IPS-NIHi11 (cell line): ENCODE data around the gene RAP1A.
"Not testable (repeated sequence)": the region's sequence is repeated elsewhere in the genome, so short reads cannot be mapped to it uniquely, and the experiment has no call there.

Experiments used
- DNase-seq: peaks from one replicate; pipeline ENCODE4 v3.0.0; 2012; ENCODE audit warnings: mixed read lengths, low spot score

Gene RAP1A

DNA sequence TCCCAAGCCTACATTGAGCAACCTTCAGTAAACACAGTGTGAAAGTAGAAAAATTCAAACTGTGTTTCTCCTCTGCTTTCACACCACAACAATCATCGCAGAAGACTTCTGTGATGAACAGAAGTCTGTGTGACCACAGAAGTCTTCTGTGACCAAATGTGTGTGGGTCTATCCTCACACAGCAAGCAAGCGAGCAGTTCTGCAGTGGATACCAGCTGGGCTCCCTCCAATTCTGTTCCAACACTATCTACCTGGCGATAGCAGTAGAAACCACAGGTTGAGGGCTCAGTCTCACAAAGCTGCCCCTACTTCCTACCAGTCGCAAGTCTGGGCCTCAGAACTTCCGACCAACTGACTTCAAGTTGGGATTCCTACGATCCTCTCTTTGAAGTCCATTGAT, 21.0 kb upstream of the RAP1A start:
- DNase-seq = no peak

DNA sequence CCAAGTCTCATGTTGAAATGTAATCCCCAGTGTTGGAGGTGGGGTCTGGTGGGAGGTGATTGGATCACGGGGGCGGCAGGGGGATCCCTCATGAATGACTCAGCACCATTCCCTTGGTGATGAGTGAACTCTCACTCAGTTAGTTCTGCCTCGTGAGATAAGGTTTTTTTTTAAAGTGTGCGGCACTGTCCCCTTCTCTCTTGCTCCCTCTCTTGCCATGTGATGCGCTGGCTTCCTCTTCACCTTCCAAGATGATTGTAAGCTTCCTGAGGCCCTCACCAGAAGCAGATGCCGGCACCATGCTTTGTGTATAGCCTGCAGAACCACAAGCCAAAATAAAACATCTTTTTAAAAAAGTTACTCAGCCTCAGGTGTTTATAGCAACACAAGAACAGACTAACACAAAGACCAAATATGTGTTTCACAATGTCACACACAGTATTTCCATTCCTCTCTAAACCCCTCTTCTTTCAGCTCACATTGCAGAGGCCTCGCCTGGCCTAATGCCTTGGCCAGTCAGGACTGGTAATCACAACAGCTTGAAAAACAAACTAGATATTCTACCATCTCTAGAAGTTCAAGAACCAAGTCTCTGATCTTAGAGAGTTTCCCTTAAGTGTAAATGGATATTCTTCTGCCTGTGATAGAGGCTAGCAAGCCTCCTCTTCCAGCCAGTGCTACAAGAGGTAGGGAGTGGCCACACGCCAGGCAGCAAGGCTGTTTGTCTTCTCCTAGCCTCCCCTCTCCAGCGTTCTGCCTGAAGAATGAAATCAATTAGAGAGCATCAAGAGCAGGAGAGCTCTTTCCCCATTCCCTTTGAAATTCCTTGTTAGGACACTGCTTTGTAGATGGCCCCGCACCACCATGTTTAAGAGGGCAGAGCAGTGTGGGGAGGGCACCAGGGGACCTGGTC, 19.6 kb upstream of the RAP1A start:
- no peak for DNase-seq

DNA sequence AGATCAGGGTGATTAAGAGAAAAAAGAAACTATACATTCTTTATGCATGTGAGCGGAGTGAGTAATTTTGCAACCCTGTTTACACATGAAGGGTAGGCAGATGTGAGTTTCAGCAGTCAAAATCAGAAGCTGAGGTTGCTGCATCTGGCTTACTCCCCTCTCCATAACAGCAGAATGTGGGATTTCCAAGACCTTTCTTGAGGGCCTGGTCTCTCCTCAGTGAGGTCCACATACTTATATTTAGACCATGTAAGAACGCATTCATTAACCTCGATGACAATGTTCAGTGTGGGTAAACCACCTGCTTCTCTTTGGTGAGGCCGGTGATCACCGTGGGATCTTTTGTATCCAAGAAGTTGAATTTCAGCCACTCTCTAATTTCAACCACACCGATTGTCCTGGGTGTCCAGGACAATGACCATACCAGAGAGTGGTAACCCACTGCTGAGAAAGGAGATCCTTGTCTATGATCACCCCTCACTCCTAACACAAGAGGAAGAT, 18.7 kb upstream of the RAP1A start:
- no peak for DNase-seq

DNA sequence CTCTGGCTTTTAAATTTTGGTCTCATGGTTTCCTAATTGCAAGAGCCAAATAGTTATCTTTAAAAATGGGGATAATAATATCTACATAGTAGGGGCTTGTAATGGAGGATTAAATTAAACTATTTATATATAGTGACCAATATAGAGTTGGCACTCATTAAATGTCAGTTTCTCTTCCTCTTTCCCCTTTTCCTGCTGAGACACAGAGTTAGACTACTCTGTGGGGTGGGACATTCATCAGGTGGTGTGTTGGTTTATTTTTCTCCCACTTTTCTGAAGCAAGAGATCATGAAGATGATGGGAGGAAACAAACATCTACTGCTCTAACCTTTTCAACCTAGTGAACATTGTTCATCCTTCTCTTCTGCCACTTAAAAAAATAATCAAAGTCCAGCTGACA, 17.3 kb upstream of the RAP1A start:
- no peak for DNase-seq

DNA sequence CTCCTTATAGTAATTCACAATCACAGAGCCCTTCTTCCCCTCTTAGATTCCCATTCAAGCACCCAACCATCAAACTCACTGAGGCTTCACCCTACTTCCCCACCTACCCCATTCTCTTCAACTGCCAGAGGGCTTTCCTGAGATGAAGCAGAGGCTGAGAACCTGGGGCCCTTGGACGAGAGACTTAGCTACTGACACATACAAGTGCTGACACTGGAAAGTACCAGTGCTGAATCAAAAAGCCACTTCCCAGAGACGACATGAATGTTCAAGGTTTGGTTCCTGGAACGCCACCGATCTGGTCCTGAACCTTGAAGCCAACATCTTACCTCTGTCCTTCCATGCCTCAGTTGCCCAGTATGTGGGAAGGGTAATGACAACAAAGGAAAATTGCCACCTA, 16.6 kb upstream of the RAP1A start:
- DNase-seq = no peak

DNA sequence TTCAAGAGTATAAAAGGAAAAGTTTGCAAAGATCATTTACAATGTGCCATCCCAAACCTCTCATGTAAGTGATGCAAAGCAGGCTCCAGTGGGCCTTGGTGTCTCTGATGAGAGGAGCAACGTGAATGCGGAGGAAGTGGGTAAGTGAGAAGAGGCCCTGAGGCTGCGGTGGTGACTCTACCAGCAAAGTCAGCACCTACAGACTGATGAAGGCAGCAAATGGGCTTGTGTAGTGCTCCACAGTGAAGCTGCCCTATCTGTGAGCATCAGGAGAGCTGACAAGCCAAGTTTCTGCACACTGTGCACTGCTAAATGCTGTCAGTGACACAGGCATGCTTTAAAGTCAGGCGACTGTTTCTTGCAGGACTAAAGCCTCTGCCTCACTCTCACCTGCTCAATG, 15.6 kb upstream of the RAP1A start:
- DNase-seq = no peak

DNA sequence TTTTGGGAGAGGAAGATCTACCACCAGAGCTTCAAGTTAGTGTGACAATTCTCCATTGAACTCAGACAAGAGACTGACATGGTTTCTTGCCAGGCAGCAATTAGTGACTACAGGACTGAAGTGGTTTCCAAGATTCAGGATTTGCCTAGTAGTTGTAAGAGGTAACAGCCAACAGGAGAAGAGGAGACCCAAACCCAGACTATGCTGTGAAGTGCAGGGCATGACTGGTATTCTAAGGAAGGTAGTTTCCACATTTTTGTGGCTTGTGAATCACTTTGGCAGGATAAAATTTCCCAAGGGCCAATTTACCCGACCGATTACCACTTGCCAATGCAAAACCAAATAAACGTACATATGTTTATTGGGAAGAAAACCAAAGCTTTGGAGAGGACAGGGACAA, 14.7 kb upstream of the RAP1A start:
- DNase-seq = no peak

DNA sequence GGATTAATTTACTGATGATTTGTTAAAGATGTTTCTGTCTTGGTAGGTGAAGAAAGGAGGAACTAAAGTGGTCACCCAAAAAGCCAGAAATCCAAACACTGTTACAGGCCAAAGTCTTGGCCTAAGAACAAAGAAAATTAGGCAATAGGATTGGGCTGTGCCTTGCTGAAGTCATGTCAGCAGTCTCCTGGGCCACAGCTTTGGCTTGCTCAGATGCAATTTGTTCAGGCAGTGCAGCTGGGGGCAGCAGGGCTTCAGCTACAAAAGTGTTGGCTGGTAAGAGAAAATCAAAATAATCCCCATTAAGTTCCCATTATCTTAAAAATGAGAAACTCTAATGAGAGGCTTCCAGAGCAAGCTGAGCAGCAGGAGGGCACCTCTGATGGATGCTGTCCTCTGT, 14.0 kb upstream of the RAP1A start:
- no peak for DNase-seq

DNA sequence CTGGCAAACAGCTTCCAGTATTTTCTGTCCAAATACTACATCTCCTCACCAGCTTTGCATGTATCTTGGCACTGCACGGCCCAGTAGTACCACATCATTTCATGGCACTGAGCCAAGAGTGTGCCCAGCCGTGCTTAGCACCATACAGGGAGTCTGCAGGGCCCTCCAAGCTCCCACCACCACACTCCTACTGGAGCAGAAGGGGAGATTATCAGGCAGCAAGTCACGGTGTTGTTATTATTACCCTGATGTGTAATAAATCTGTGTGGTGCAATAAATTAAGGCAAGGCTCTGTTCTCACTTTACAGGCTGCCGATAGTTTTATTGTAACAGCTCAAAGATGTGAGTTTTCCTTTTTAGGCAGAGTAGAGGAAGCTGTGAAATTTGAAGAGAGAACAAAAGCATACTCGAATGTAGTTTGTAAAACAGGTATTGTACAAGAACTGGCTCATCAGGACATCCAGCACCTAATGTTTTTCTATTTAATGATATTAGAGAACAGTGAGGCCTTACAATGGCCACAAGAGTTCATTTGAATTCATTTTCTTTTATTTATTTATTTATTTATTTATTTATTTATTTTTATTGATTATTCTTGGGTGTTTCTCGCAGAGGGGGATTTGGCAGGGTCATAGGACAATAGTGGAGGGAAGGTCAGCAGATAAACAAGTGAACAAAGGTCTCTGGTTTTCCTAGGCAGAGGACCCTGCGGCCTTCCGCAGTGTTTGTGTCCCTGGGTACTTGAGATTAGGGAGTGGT, 13.0 kb upstream of the RAP1A start:
- not testable (repeated sequence) for DNase-seq

DNA sequence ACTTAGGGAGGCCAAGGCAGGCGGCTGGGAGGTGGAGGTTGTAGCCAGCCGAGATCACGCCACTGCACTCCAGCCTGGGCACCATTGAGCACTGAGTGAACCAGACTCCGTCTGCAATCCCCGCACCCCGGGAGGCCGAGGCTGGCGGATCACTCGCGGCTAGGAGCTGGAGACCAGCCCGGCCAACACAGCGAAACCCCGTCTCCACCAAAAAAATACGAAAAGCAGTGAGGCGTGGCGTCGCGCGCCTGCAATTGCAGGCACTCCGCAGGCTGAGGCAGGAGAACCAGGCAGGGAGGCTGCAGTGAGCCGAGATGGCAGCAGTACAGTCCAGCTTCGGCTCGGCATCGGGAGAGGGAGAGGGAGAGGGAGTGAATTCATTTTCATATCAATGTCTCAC, 11.1 kb upstream of the RAP1A start:
- not testable (repeated sequence) for DNase-seq

DNA sequence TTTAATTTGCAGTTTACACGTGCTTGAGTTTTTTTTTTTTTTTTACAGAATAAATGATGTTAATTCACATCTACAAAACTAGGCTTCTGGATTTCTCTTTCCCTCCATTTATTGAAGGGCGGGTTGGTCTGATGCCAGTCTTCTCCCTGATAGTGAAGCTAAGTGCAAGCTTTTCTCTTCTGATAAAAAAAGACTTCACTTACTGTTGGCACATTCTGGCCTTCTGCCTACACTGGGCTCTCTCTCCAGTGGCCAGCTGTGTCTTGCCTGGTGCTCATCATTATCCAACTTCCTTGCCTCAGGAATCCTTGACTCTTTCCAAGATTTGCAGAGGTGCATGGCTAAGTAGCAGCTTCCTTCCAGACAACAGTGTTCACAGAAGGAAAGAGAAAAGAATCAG, 7.6 kb upstream of the RAP1A start:
- no peak for DNase-seq

DNA sequence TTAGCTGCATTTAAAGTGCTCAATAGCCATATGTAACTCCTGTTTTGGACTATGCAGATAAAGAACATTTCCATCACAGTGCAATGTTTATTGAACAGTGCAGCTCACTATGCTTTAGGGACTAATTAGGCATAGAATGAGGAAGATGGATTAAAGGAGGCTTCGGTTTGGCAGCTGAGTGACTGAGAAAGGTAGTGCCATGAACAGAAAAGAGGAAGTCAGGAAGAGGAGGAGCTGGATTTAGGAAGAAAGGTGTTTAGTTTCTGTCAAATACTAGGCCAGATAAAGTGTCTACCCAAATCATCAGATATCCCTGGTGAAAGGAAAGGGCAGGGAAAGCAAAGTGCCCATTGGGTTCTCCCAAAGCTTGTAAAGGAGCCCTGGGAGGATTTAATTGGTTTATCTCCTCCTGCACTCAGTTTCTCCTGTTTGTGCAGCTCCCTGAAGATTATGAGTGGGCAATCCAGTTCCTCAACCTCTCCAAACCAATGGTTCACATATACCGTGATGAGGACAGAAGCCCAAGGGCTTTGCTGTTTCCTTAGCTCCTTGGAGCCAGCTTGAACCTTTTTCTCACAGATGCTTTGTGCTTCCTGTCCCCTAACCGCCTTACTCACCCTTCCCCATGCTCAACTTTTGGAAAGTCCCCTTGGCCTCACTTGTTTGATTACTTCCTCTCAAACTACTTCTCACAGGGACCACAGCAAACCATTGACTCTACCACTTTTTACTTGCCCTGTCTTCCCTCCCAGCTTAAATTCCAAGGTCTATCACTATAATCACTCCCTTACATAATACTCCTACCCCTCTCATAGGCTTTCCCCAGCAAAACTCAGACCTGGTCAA, 3.5 kb upstream of the RAP1A start:
- DNase-seq = no peak

DNA sequence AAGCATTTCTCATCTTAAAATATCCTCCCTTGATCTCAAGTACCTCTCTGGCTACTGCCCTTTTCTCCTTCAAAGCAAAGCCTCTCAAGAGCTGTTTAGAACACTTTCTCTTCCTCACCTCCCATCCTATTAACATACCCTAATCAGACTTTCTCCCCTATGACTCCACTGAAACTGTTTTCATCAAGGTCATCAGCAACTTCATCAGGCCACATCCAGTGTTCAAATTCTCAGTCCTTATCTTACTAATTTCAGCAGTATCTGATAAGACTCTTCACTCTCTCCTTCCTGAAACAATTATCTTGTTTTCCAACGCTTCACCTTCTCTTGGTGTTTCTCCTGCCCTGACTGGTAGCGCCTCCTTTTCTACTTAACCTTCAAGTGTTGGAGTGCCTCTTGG, 1.5 kb upstream of the RAP1A start:
- no peak for DNase-seq

DNA sequence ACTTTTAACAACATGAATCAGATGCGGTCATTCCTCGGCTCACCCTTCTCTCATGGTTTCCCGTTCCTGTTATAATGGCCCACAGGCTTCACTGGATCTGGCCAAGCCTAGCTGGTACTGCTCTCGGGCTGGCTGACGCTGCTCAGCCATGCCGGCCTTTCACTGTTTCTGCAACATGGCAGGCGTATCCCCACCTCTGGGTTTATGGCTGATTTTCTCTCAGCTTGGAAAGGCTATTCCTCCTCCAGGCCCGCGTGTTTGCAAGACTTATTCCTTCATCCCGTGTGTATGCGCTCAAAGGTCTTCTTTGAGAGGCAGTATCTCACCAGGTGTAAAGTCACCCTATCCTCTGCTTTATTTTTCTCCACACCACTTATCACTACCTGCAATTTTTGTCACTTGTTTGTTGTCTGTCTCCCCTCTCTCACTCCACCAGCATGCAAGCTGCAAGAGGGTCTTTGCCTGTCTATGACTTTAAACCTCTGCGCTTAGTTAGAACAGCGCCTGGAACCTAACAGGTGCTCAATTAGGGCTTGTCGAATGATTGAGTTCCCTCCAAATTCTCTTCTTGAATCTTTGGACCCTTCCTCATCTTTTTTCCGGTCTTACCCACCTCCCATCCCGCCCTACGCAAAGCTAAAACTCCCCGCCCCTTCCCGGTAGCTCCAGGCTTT, 491 bp upstream of the RAP1A start:
- peak; percentile 21 for DNase-seq

DNA sequence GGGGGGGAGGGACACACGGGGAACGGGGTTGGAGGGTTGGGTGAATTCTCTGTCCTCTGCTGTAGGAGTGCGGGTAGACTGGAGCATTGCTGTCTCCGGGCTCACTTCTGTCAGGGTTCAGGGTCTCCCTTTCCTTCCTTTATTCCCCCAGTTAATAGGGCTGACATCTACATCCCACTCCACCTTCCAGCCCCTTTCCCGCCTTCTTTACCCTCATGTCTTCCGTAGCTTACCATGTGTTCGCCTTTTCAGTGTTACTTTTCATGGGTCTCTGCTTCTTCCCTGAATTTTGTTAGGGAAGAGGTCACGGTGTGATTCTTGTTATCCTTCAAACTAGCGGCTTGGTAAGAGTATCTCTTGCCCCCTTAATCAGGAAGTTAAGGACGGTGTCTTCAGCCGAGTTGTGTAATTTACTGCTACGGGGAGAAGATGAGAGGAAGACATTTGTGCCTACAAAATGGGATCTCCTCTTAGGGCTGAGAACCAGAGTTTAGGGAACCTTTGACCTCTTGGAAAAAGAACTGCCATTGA, 917 bp downstream of the RAP1A start:
- no peak for DNase-seq

DNA sequence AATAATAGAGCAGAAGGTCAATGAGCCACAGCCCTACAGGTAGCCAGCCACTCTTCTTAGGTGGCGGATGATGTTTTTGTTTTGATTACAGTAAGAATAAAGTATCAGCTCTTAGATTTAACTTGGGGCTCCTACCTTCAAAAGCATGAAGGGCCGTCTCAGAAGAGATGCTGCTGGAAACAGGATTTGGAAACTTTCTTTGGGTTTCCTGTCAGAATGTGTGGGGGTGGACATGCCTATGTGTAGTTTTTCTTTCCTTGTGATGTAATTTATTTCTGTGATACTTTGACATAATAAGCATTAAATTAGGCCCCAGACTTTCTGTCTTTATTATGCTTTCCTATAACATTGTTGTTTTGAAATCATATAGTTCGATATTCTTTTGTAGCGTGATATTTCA, 1.5 kb downstream of the RAP1A start:
- no peak for DNase-seq

DNA sequence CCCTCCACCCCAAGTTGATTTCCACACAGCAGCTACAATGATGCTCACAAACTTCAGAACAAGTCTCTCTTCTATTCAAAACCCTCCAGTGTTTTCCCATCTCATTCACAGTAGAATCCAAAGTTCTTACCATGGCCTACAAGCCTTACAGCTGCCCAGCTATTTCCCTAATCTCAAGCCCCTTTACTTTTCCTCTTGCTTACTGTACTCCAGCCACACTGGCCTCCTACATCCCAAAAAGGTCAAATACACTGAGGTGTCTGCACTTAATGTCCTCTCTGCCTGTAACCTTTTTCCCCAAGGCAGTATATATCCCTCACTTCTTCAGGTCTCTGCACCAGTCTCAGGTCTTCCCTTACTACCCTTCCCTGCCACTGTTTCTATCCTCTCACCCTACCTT, 2.6 kb downstream of the RAP1A start:
- DNase-seq = no peak

DNA sequence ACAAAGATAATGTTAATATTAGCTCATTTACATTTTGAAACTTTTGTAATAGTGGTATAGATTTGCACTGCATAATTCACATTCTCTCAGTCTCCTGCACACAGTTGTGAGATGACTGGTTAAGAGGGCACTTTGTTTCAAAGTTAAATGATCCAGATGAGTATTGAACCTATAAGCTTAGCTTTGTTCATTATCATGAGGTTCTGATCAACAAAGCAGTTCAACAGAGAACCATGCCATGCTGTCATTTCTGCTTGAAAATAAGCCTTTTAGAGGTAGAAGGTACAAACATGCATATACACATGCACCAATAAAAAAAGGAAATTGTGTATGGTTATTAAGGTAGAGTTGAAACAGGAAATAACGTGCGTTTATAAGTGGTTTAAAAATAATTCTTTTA, 4.8 kb downstream of the RAP1A start:
- DNase-seq = no peak

DNA sequence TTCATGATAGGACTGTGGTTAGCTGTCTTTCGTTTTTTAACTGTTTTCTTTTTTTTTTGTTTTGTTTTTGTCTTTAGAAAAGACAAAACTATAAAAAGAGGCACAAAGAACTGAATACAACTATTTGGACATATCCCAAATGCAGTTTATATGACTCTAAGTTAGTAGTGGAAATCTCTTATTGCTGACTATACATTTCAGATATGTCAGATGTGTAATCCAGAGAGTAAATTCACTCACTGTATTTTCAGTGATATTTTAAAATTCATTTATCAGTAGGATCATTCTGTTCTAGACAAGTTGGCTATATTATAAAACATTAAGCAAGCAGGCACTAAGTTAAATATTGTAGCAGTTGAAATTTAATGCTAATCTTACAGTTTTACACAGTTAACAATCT, 5.7 kb downstream of the RAP1A start:
- DNase-seq = no peak

DNA sequence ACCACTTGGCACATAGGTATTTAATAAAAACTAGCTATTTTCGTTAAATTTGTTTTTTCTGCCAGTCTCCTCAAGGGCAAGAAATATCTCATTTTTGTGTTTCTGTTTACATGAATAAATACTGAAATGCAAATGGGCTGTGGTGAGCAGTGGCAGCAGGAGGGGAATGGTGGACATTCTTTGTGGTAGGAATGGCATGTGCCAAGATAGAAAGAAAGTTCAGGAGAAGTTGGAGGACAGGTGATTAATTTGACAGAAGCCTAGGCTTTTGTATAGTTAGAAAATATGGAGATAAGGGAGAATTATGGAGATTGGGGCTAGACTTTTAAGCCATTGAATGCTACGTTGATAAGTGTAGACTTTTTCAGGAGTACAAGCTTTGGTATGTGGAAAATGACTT, 8.6 kb downstream of the RAP1A start:
- DNase-seq = no peak

DNA sequence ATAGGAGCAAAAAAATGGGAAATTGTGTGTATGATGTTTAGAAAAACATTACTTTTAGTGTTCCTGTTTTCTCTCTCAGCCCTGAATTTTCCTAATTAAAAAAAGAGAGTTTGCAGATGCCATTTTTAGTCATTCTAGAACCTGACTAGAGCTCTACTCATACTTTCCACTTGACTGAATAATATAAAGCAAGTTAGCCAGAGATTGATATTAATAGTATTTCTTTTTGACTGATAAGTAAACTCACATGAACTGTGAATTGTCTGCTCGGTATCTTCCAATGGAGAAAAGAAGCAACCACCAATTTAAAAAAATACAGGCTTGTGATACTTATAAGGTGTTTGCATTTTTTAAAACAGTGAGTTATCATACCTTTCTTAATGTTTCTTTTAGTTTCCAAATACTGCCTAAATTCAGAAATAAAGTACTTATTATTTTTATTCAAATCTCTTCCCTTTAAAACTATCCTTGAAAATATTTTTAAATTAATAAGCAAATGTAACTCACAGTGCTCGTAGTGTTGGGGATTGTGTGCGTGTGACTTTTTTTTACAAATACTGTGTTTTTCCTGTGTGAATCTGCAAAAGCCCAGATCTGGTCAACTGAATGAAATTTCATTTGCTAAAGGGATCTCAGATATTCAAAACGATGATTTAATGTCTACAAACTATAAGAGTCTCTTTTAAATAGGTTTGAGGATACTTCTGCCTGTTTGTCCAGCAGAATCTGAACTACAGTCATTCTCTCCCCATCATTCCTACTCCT, 9.8 kb downstream of the RAP1A start:
- no peak for DNase-seq
